GM21825 (cell line): ENCODE results near the gene NID2.

Experiments
- ATAC-seq: cut with Tn5 transposase; IDR thresholded peaks from one replicate; pipeline ENCODE4 v1.9.1; 2021; ENCODE audit warnings: mild to moderate bottlenecking, moderate library complexity; ENCODE audit not compliant: unreplicated experiment

NID2 gene

GRCh38 chr14:52080158-52080800, 11.4 kb upstream of the NID2 start:
- ATAC-seq = no peak

- no peak for ATAC-seq
These were observed 10.5 kb upstream of the NID2 start for GRCh38 chr14:52079239-52079959.

GRCh38 chr14:52078721-52079120, 9.9 kb upstream of the NID2 start:
- ATAC-seq = no peak

GRCh38 chr14:52078095-52078531, 9.3 kb upstream of the NID2 start:
- no peak for ATAC-seq

- ATAC-seq = no peak
These were observed 8.6 kb upstream of the NID2 start for GRCh38 chr14:52077256-52077979.

GRCh38 chr14:52076334-52076733, 7.5 kb upstream of the NID2 start:
- ATAC-seq = no peak

- no peak for ATAC-seq
These were observed 6.5 kb upstream of the NID2 start for GRCh38 chr14:52075371-52075770.

- no peak for ATAC-seq
These were observed 4.4 kb upstream of the NID2 start for GRCh38 chr14:52073251-52073650.

GRCh38 chr14:52072266-52072780, 3.5 kb upstream of the NID2 start:
- no peak for ATAC-seq

- ATAC-seq = no peak
These were observed 2.8 kb upstream of the NID2 start for GRCh38 chr14:52071675-52072074.

- ATAC-seq = no peak
These were observed 1.2 kb upstream of the NID2 start for GRCh38 chr14:52070051-52070431.

GRCh38 chr14:52069307-52070050, 620 bp upstream of the NID2 start:
- no peak for ATAC-seq

- ATAC-seq = no peak
These were observed 815 bp downstream of the NID2 start for GRCh38 chr14:52067873-52068614.

GRCh38 chr14:52064174-52064573, 4.7 kb downstream of the NID2 start:
- ATAC-seq = no peak

GRCh38 chr14:52063052-52063462, 5.8 kb downstream of the NID2 start:
- ATAC-seq = no peak

- ATAC-seq = no peak
These were observed 7.0 kb downstream of the NID2 start for GRCh38 chr14:52061890-52062289.

- no peak for ATAC-seq
These were observed 7.5 kb downstream of the NID2 start for GRCh38 chr14:52061390-52061789.

GRCh38 chr14:52060080-52060479, 8.8 kb downstream of the NID2 start:
- no peak for ATAC-seq

GRCh38 chr14:52059649-52060048, 9.2 kb downstream of the NID2 start:
- no peak for ATAC-seq

- ATAC-seq = no peak
These were observed 10.5 kb downstream of the NID2 start for GRCh38 chr14:52058341-52058740.
